Suprapubic skin (tissue), 4 donors: ENCODE data around the gene TNIK. TPM values are rescaled to one million over a fixed set of nuclear protein-coding genes. Genes with fewer than 3 reads are reported as not detected.

Experiments
- DNase-seq, 2 donors: peaks; one replicate each; pipeline ENCODE4 v3.0.0-alpha.2; 2019; ENCODE audit warnings: low spot score in 2 of 2
- H3K27ac ChIP-seq: fragments of 200-600 bp; sonication (generic); one replicate; pipeline ENCODE4 v1.5.1; 2019
- H3K27me3 ChIP-seq: fragments of 200-600 bp; sonication (generic); one replicate; pipeline ENCODE4 v1.5.1; 2019
- H3K36me3 ChIP-seq: fragments of 200-600 bp; sonication (generic); one replicate; pipeline ENCODE4 v1.5.1; 2019
- H3K4me1 ChIP-seq: fragments of 200-600 bp; sonication (generic); one replicate; pipeline ENCODE4 v1.5.1; 2019
- H3K4me3 ChIP-seq: fragments of 200-600 bp; sonication (generic); one replicate; pipeline ENCODE4 v1.5.1; 2019; ENCODE audit warnings: mild to moderate bottlenecking
- H3K9me3 ChIP-seq: fragments of 200-600 bp; sonication (generic); one replicate; pipeline ENCODE4 v1.5.1; 2019
- EP300 ChIP-seq: sonication (generic); formaldehyde crosslinking; IDR thresholded peaks from one replicate; pipeline ENCODE4 v1.6.1; 2017; ENCODE audit warnings: antibody characterized with exemption
- POLR2A ChIP-seq, 2 donors: fragments of 450-650 bp; IDR thresholded peaks; one replicate each; pipeline ENCODE4 v1.6.1; 2017; ENCODE audit warnings: antibody characterized with exemption in 2 of 2, mild to moderate bottlenecking in 2 of 2, moderate library complexity in 2 of 2
- POLR2AphosphoS5 ChIP-seq, 3 donors: sonication (generic); formaldehyde crosslinking; IDR thresholded peaks; one replicate each; pipeline ENCODE4 v1.6.1; 2017; ENCODE audit warnings: antibody characterized with exemption in 3 of 3
- WGBS: methylation state at CpG from one replicate; pipeline ENCODE4 v1.1.5; 2018; 5-methylcytosine and 5-hydroxymethylcytosine counted together
- total RNA-seq, 4 donors: library from RNA; depleted of rRNA; stranded (reverse); fragments of >200 nt; gene quantifications; one replicate each; pipeline ENCODE4 v1.1.0, GENCODE V29; 2016
- TF ChIP-seq, protein P1 (sequence below), 2 donors: fragments of 200-600 bp in 1 of 2; fragments of 450-650 bp in 1 of 2; sonication (generic) in 1 of 2; IDR thresholded peaks; one replicate each; pipeline ENCODE4 v1.5.1; 2016 to 2019; ENCODE audit warnings: antibody characterized with exemption in 2 of 2, mild to moderate bottlenecking in 1 of 2, moderate library complexity in 1 of 2

The TNIK gene
- total RNA-seq, 4 donors from 2014 or later: 2.0 to 4.3 (median 3.1) TPM

DNA sequence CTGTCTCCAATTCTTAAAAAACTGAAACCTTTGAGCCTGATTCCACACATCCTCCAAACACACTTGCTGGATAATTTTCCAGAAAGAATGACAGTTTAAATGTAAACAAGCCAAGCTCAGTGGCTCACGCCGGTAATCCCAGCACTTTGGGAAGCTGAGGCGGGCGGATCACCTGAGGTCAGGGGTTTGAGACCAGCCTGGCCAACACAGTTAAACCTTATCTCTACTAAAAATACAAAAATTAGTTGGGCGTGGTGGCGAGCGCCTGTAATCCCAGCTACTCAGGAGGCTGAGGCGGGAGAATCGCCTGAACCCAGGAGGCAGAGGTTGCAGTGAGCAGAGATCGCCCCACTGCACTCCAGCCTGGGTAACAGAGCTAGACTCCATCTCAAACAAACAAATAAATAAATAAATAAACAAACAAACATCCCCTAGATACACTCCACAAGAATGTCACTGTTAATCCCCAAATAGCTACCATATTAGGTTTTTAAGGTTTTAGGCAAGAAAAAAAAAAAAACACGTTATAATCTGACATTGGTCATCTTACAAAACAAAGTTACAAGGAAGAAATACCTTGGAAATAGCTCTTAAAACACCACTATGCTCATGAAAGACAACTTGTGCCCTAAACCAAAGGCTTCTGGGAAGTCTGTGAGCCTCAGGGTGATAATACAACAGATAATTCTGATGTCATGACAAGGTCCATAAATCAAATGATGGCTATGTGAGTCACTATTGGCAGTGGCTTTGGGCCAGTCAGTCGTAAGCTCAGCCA lies 13.2 kb downstream of the TNIK start:
- TF ChIP-seq EP300 (no peak), POLR2A (IDR thresholded peaks at IDR 0.05) (no peak), POLR2AphosphoS5 (IDR thresholded peaks at IDR 0.05) (no peak)
- TF ChIP-seq, protein P1, sequence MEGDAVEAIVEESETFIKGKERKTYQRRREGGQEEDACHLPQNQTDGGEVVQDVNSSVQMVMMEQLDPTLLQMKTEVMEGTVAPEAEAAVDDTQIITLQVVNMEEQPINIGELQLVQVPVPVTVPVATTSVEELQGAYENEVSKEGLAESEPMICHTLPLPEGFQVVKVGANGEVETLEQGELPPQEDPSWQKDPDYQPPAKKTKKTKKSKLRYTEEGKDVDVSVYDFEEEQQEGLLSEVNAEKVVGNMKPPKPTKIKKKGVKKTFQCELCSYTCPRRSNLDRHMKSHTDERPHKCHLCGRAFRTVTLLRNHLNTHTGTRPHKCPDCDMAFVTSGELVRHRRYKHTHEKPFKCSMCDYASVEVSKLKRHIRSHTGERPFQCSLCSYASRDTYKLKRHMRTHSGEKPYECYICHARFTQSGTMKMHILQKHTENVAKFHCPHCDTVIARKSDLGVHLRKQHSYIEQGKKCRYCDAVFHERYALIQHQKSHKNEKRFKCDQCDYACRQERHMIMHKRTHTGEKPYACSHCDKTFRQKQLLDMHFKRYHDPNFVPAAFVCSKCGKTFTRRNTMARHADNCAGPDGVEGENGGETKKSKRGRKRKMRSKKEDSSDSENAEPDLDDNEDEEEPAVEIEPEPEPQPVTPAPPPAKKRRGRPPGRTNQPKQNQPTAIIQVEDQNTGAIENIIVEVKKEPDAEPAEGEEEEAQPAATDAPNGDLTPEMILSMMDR (IDR thresholded peaks at IDR 0.05): no peak
- DNase-seq: no peak
- Histone ChIP-seq H3K4me3 (no peak overlapping the region), H3K4me1 (no peaks in the 10 kb centered on the region), H3K27me3 (no peaks in the 10 kb centered on the region), H3K36me3 (no peaks in the 10 kb centered on the region), H3K9me3 (no peaks in the 10 kb centered on the region), H3K27ac (no peak overlapping the region)
- WGBS: 85% methylated on average over 12 of the region's 12 CpGs

DNA sequence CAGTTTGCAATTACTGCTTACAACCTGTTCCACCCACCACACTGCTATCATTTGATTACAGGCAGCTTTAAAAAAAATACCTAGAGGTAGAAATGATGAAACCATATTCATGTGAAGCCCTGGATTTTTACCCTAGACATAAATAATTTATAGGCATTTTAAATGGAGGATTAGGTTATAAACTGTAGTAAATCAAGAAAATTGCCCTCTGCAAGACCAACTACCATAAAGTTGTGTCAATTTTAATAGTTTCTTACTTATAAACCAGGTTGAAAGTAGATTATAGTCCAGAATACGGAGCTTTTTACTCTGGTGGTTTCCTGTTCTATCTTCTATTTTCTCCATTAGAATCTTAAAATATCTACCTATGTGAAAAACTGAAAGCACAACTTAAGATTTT lies 13.9 kb downstream of the TNIK start:
- no peaks in the 10 kb centered on the region for H3K9me3 ChIP-seq
- no peaks in the 10 kb centered on the region for H3K36me3 ChIP-seq
- H3K27ac ChIP-seq: no peak overlapping the region
- WGBS: 93% methylated on average over 1 of the region's 1 CpG
- H3K4me3 ChIP-seq: no peak overlapping the region
- H3K4me1 ChIP-seq: no peaks in the 10 kb centered on the region
- H3K27me3 ChIP-seq: no peaks in the 10 kb centered on the region
- TF ChIP-seq, protein P1 (IDR thresholded peaks at IDR 0.05): no peak
- TF ChIP-seq POLR2AphosphoS5 (IDR thresholded peaks at IDR 0.05) (no peak), EP300 (no peak), POLR2A (IDR thresholded peaks at IDR 0.05) (no peak)
- no peak for DNase-seq

- TF ChIP-seq, protein P1 (IDR thresholded peaks at IDR 0.05): no peak
- TF ChIP-seq POLR2AphosphoS5 (IDR thresholded peaks at IDR 0.05): no peak
- TF ChIP-seq EP300: no peak
- no peak for TF ChIP-seq POLR2A (IDR thresholded peaks at IDR 0.05)
- H3K4me3 ChIP-seq: no peak overlapping the region
- H3K36me3 ChIP-seq: no peaks in the 10 kb centered on the region
- H3K27me3 ChIP-seq: peaks cover 1% of the 10 kb centered on the region
- no peak overlapping the region for H3K27ac ChIP-seq
- H3K4me1 ChIP-seq: no peaks in the 10 kb centered on the region
- WGBS: 76% methylated on average over 6 of the region's 6 CpGs
- no peak for DNase-seq
- no peaks in the 10 kb centered on the region for H3K9me3 ChIP-seq
Measured at GRCh38 chr3:171445620-171446204, 14.5 kb downstream of the TNIK start.

GRCh38 chr3:171444001-171444690 lies 16.1 kb downstream of the TNIK start:
- Histone ChIP-seq H3K36me3 (no peaks in the 10 kb centered on the region), H3K9me3 (no peaks in the 10 kb centered on the region), H3K4me3 (no peak overlapping the region), H3K27ac (no peak overlapping the region), H3K27me3 (peaks cover 2% of the 10 kb centered on the region), H3K4me1 (no peaks in the 10 kb centered on the region)
- DNase-seq: no peak
- 75% methylated on average over 3 of the region's 3 CpGs for whole genome bisulfite sequencing
- no peak for TF ChIP-seq POLR2AphosphoS5 (IDR thresholded peaks at IDR 0.05)
- TF ChIP-seq EP300: no peak
- TF ChIP-seq, protein P1 (IDR thresholded peaks at IDR 0.05): no peak
- no peak for TF ChIP-seq POLR2A (IDR thresholded peaks at IDR 0.05)
